GM18868 (cell line): Measurements from ENCODE around the gene LRRTM4.
"Not testable (repeated sequence)": the region's sequence is repeated elsewhere in the genome, so short reads cannot be mapped to it uniquely, and the experiment has no call there.

ENCODE experiments used
- ATAC-seq: cut with Tn5 transposase; IDR thresholded peaks from one replicate; pipeline ENCODE4 v1.9.1; 2021; ENCODE audit warnings: mild to moderate bottlenecking, moderate library complexity; ENCODE audit not compliant: unreplicated experiment

LRRTM4 gene

DNA sequence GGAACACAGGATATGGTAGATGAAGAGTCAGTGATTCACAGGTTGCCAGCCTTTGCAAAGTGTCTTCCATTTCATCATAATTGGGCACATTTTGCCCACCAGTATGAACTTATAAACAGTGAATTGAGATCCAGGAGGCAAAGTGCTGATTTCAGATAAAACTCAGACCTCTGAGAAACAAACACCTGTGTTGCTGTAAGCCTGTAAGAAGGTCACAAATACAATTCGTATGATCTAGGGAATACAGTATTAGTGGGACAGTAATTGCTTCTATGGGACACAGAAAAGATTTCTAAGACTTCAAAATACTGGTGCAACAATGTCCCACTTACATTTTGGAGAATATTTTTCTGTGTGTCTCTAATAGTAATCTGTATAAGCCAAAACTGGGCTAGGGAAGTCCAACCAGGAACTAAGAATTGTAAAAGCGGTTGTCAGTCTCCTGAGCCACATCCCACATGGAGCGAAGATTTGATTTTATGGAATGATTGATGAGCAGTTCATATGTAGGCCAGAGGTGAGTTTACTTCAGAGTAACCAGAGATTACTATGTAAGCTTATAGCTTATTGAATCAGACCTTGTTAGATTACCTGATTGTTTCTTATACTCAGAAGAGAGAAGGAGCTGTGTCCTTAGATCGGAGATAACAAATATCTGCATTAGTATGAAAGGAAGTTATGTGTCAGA lies 728.4 kb downstream of the LRRTM4 start:
- ATAC-seq = no peak

DNA sequence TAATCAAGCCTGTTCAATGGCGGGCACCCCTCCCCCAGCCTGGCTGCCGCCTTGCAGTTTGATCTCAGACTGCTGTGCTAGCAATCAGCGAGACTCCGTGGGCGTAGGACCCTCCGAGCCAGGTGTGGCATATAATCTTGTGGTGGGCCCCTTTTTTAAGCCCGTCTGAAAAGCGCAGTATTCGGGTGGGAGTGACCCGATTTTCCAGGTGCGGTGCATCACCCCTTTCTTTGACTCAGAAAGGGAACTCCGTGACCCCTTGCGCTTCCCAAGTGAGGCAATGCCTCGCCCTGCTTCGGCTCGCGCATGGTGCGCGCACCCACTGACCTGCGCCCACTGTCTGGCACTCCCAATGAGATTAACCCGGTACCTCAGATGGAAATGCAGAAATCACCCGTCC lies 740.9 kb downstream of the LRRTM4 start:
- not testable (repeated sequence) for ATAC-seq

DNA sequence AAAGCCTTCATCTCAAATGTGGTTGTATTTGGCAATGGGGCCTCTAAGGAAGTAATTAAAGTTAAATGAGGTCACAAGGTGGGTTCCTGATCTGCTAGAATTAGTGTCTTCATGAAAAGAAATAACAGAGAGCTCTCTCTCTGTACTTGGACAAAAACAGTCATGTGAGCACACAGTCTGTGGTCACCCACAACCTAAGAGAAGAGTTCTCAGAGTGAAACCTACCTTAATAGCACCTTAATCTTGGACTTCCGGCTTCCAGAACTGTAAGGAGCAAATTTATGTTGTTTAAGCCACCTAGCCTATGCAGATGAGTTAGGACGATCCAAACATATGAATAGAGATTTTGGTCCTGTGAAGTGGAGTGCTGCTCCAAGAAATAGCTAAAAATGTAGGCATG lies 758.9 kb downstream of the LRRTM4 start:
- ATAC-seq = peak; percentile 73

DNA sequence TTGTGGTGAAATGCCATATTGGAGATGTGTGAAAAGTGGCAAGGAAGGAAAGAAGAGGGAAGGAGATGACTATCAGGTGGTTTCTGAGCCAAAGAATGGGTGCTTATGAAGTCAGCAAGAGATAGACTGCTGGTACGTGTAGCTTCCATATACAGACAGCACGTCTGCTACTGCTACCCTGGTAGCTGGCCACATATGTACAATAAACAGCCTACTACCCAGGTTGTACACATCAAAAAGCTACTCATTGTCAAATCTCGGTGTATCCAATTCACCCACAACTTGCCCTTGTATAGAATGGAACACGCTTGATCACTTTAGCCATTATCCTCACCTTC lies 761.8 kb downstream of the LRRTM4 start:
- no peak for ATAC-seq

DNA sequence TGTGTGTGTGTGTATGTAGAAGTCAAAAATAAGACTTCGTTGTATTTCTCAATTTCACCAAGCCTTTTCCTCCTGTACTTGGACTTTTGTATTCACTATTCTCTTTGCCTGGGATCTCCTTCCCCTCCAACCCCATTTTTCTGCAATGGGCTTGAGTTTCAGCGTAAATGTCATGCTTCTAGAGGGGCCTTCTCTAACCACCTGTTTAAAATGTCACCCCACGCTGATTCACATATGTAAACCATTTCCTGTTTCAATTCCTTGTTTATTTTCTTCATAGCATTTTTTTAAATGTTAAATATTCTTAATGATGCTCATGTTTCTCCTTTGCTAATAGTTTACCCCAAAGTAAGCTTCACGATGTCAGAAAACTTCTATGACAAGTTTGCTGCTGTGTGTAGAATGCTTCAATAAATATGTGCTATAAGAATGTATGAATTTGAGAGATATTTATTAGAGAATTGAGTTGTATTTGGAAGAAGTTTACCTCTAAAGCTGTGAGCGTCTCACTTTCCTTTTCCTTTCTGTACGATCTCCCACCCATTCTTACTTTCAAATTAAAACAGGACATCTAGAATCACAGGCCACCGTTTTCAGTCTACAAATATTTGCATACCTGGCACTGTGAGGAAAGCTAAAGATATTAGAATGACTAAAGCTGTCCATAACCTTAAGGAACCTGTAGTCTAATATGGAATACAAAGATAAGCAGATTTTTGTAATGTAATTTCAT lies 762.4 kb downstream of the LRRTM4 start:
- ATAC-seq = no peak

DNA sequence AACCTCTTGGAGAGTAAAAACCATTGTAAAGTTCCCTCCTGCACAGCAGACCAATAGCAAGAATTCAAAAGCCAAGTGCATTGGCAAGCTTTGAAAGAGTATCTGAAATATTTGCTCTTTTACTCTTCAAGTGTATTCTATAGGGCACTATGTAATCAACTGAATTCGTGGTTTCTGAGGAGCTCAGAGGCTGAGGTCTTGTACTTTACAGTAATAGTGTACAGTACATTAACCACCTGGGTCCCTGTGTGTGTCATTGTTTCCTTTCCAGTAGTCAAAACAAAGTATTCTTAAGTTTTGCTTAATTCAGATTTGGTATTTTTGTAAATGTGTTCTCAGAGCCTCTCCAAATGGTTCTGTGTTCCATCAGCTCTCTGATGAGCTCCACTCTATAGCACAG lies 769.7 kb downstream of the LRRTM4 start:
- ATAC-seq = no peak

DNA sequence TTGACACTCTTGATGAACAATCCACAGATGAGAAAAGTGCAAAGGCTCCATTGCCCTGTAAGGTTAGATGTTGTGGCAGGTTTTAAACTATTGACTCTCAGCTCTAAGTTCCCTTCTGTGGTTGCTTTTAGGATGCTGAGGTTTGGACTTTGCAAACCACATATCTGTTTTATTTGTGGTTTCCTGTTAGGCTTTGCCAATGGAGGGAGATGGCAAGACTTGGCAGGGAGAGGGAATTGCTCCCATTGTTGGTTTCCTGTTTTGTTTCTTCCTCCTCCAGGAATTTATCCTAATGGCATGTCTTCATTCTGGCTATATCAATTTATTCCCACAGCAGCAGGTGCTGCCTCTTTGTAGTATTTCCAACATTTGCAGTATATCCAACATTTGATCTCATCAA lies 772.3 kb downstream of the LRRTM4 start:
- no peak for ATAC-seq

DNA sequence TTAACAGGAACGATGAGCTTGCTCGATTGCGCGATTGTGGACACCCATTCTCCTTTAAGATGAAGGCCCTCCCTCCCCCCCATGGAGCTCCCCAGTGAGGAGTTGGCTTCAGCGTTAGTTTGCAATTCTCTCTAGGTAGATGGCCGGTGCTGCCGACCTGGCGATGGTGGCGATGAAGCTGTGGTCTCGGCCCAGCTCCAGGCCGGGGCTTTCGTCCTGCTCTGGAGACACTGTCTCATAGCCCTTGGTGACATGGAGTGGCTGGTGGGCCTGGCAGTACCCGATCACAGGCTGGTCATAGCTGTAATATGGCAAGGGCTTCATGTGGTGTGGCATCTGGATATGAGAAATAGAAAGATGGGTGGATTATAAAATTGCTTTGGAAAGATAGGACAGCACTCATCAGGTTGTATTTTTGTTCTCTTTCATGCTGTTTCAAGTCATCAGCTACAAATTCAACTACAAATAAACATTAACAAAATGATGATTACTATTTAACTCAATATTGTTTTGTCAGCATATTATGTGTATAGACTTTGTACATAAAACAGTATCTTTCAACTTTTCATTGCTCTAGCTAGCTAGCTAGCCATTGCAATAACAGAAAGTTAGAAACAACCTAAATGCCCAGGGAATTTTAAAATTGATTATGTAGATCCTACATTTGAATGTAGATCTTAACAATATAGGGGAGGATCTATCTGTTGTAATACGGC lies 773.4 kb downstream of the LRRTM4 start:
- no peak for ATAC-seq

DNA sequence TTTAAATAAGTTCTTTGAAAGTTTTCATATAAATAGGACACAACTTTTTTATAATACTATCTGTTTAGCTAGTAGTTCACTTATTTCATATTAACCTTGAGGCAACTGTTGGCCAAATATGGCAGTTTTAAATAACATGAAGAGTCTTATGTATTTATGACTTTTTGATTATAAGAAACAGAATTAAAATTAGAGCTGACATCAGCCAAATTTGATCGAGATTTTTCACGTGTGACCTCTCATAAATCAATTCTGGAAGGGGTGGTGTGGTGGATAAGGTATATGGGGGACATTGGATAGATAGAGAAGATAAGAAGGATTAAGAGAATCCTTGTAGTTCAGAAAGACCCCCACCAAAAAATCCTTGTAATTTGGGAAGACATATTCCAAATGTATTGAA lies 776.6 kb downstream of the LRRTM4 start:
- no peak for ATAC-seq

DNA sequence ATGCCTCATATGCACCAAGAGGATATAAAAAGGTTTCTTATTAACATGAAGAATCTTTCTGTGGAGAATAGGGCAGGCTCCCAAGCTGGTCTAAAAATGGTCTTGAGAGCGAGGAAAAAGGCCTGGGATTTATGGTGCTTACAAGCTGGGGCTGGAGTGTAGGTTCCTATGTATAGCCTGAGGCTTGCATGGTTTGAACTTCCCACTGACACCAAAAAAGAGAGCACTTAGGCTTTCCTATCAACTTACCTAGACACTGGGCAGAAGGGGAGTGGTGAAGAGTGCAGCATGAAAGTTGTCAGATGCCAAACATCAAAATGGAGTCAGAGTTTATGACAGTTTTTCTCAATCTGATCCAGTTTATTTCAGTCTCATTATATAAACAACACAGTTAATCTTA lies 784.6 kb downstream of the LRRTM4 start:
- ATAC-seq = no peak

DNA sequence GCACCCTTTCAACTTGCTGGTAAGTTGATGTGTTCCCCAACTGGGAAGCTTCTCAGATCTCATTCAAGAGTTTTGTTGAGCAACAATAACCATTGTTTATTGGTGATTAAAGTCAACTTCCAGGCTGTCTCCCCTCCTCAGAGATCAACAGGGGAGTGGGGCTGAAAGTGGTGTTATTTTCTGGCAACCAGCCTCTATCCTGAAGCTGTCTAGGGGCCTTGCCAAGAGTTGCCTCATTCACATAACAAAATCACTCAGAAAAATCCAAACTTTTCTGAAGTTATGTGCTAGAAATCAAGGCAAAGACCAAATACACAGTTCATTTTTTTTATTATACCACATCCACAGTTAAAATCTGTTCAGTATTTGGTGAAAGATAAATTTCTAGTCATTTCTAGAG lies 788.4 kb downstream of the LRRTM4 start:
- no peak for ATAC-seq

DNA sequence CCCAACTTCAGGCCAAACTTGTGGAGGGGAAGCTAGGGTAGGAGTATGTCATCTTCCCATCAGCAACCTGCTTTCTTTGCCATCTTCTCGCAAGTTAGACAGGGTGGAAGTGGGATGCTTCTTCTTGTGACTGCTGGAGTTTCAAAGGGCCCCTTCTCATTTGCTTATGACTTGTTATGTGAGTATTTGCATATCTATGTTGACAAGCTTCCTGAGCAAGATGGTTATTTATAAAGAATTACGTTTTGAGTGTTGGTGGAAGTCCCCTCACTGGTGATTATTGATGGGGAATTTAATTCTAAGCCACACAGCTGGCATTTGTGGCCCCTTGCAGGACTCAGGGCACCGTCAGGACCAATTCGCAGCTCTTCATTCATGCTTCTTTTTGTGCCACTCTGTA lies 791.0 kb downstream of the LRRTM4 start:
- peak; percentile 75 for ATAC-seq

DNA sequence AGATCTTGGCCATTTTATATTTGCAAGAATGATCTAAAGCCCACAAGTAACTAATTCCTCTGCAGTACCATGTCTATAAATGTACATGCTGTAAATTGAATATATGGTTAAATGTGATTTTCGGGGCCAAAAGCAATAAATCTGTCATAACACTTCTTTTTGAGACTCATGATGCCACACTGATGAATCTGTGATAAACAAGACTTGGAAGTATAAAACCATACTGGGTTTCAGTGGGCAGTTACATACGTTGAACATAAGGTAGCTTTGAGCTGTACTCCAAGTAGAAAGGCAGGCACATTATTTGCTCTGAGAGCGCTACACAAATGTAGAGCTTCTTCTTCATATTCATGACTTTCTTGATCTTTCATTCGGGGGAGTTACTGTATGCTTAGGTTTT lies 792.2 kb downstream of the LRRTM4 start:
- no peak for ATAC-seq

DNA sequence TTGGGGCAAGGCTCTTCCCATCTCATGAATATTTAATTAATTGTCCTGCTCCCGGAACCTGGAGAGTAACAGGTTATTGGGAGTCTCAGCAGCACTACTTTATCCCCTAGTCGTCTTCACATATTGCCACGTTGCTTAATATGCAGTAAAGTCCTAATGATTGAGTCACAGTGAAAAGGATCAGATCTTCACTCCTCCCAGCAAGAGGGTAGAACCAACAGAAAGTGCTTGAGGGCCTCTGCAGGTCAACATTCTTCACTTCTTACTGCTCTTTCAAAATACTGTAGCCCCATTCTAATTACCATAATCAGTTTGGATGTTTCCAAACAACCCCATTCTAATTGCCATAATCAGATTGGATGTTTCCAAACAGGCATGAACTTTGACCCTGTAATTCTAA lies 801.0 kb downstream of the LRRTM4 start:
- no peak for ATAC-seq

DNA sequence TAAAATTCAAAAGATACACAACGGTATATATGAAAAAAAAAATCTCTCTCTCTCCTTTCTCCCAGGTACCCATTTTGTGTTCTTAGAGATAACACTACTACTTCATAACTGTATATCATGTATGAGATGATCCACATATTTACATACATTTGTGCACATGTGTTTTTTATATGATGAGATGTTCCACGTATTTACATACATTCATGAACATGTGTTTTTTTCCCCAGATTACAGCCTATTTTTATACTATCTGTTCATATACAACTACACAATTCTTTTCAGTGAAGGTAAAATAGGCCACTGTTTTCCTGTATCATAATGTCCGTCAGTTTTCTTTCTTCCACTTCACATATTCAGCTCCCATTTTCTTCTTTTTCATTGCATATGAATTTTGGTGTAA lies 808.9 kb downstream of the LRRTM4 start:
- no peak for ATAC-seq

DNA sequence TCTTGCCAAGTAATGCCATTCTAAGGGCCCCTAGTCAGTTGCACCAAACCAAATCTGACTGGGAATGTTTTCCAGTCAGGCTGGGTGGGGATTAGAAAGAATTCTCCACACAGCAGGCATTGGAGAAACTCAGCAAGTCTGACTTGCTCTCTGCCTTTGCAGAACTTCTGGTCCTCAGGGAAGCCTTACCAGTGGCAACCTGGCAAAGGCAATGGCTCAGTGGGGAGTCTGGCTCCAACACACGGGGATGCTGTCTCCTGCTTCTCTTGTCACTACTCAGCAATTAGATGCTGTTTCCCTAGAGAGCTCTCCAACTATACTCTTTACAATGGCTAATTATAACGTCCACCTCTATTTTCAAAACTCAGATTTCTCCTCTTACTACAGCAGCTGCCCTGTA lies 810.7 kb downstream of the LRRTM4 start:
- ATAC-seq = no peak

DNA sequence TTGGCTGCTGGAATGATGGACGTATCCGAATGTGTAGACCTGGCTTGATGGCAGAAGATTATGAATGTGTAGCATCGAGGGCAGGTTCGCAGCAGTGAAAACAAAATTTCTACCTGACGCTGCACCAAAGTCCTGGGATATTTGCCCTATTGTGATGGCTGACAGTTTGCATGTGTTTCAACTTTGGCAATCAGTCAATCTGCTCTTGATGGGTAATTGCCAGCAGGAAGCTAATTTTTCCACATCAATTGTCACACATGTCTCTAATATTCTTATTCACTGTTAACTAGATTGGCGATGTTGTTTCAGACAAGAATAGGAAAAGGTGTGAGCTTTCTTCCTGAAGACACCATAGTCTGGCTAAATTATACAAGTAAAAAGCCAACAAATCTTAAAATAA lies 821.3 kb downstream of the LRRTM4 start:
- no peak for ATAC-seq

DNA sequence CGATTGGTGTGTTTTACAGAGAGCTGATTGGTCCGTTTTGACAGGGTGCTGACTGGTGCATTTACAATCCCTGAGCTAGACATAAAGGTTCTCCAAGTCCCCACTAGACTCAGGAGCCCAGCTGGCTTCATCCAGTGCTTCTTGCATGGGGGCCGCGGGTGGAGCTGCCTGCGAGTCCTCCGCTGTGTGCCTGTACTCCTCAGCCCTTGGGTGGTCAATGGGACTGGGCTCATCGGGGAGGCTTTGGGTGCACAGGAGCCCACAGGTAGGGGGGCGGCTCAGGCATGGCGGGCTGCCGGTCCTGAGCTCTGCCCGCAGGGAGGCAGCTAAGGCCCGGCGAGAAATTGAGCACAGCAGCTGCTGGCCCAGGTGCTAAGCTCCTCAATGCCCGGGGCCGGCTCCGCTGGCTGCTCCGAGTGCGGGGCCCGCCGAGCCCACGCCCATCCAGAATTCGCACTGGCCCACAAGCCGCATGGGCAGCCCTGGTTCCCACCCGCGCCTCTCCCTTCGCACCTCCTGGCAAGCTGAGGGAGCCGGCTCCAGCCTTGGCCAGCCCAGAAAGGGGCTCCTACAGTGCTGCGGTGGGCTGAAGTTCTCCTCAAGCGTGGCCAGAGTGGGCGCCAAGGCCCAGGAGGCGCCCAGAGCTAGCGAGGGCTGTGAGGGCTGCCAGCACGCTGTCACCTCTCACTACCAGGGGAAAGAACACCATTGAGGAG lies 824.0 kb downstream of the LRRTM4 start:
- ATAC-seq = not testable (repeated sequence)
